Gastroesophageal sphincter (tissue), 3 donors: ENCODE measurements around the gene GADD45B.

Source experiments
- EP300 ChIP-seq: sonication (generic); formaldehyde crosslinking; IDR thresholded peaks from one replicate; pipeline ENCODE4 v1.6.1; 2017; ENCODE audit warnings: antibody characterized with exemption, mild to moderate bottlenecking
- POLR2A ChIP-seq, 2 donors: fragments of 450-650 bp; IDR thresholded peaks; one replicate each; pipeline ENCODE4 v1.6.1; 2017; ENCODE audit warnings: antibody characterized with exemption in 2 of 2, mild to moderate bottlenecking in 2 of 2, moderate library complexity in 1 of 2
- POLR2AphosphoS5 ChIP-seq: sonication (generic); formaldehyde crosslinking; IDR thresholded peaks from one replicate; pipeline ENCODE4 v1.6.1; 2017; ENCODE audit warnings: antibody characterized with exemption
- TF ChIP-seq, protein P1 (sequence below), 4 experiments: fragments of 200-600 bp in 2 of 4; fragments of 450-650 bp in 2 of 4; sonication (generic) in 1 of 4; IDR thresholded peaks; one replicate each; pipeline ENCODE4 v1.5.1; 2017 to 2019; ENCODE audit warnings: antibody characterized with exemption in 4 of 4, mild to moderate bottlenecking in 2 of 4, moderate library complexity in 2 of 4

DNA sequence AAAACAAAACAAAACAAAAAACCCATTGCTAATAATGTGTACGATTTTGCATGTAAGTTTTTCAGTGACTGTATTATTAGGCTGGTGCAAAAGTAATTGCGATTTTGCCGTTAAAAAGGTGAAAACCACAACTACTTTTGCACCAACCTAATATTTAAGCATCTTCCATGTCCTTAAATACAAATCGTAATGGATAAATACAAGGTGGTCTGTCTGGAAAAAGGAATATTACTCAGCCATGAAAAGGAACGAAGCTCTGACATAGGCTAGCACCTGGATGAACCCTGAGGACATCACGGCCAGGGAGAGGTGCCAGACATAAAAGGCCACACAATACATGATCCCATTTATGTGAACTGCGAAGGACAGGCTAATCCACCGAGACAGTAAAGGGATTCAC, 33.2 kb downstream of the GADD45B start:
- TF ChIP-seq, protein P1, sequence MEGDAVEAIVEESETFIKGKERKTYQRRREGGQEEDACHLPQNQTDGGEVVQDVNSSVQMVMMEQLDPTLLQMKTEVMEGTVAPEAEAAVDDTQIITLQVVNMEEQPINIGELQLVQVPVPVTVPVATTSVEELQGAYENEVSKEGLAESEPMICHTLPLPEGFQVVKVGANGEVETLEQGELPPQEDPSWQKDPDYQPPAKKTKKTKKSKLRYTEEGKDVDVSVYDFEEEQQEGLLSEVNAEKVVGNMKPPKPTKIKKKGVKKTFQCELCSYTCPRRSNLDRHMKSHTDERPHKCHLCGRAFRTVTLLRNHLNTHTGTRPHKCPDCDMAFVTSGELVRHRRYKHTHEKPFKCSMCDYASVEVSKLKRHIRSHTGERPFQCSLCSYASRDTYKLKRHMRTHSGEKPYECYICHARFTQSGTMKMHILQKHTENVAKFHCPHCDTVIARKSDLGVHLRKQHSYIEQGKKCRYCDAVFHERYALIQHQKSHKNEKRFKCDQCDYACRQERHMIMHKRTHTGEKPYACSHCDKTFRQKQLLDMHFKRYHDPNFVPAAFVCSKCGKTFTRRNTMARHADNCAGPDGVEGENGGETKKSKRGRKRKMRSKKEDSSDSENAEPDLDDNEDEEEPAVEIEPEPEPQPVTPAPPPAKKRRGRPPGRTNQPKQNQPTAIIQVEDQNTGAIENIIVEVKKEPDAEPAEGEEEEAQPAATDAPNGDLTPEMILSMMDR (IDR thresholded peaks at IDR 0.05), result no peak
- TF ChIP-seq POLR2A (IDR thresholded peaks at IDR 0.05) (no peak), POLR2AphosphoS5 (no peak), EP300 (no peak)
